HG03025 (cell line): Measurements from ENCODE around the gene SLC39A1.
"Not testable (repeated sequence)": the region's sequence is repeated elsewhere in the genome, so short reads cannot be mapped to it uniquely, and the experiment has no call there.

Experiments used
- ATAC-seq: cut with Tn5 transposase; IDR thresholded peaks from one replicate; pipeline ENCODE4 v1.9.1; 2021; ENCODE audit warnings: mild to moderate bottlenecking, moderate library complexity; ENCODE audit not compliant: unreplicated experiment, low FRiP score

SLC39A1 gene, protein sequence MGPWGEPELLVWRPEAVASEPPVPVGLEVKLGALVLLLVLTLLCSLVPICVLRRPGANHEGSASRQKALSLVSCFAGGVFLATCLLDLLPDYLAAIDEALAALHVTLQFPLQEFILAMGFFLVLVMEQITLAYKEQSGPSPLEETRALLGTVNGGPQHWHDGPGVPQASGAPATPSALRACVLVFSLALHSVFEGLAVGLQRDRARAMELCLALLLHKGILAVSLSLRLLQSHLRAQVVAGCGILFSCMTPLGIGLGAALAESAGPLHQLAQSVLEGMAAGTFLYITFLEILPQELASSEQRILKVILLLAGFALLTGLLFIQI

DNA sequence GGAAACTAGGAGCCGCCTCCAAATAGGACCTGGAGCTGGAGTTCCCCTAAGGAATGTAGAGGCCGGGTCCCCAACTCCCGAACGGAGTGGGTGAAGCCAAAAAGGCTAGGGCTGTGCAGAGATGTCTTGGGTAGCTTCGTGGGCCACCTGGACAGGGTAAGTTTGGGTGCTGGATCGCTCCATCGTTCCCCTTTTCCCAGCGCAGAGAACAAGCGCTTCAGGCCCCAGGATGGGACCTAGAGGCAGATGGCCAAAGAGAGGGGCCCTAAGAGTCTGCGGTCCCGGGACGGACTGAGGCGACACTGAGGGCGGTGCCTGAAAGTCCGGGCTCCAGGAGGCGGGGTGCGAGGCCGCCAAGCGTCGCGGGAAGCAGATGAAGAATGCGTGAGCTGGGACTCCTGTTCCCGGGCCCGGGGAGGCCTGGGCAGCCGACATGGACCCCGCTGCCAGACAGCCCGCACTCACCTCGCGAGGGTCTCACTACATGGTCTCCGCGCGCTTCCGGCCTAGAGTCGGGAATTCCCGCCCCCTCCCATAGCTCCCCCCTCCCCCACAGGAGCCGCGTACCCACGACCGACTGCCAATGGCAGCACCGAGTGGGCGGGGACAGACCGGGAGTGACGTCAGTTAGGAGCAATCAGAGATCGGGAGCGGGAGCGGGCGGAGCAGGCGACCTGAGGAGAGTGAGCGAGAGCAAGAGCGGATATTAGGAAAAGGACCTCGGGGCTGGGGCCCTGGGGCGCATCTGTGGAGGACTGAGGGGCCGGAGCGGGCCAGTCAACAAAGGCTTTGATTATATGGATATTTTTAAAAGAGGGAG, at the start of gene SLC39A1:
Gene SLC39A1 (minus strand): TSS at position 508 of the 820 bp plus-strand sequence. CDS start 822 bp downstream, outside the sequence.
- peak; percentile 43 for ATAC-seq

DNA sequence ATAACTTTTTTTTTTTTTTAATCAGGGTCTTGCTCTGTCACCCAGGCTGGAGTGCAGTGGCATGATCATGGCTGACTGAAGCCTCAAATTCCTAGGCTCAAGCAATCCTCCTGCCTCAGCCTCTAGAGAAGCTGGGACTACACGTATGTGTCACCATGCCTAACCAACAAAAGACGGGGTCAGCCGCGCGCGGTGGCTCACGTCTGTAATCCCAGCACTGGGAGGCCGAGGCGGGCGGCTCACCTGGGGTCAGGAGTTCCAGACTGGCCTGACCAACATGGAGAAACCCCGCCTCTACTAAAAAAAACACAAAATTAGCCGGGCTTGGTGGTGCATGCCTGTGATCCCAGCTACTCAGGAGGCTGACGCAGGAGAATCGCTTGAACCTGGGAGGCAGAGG, 49.2 kb upstream of the SLC39A1 start:
- ATAC-seq, result not testable (repeated sequence)

DNA sequence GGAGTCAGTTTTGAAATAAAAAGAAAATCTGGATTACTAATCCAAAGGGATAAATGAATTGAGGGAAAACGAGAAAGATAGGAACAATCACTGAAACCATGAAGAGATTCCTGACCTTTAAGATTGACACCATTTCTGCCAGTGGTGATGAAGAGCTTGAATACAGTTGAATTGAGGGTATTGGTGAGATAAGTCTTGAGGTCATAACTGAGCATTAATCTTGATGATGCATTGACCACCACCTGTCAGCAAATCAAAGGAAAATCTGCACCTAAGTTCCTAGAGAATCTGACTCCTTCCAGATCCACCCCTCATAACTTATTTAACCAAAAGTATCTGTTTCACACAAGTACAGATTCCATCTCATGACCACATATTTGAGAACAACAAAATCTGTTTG, 48.8 kb upstream of the SLC39A1 start:
- no peak for ATAC-seq

DNA sequence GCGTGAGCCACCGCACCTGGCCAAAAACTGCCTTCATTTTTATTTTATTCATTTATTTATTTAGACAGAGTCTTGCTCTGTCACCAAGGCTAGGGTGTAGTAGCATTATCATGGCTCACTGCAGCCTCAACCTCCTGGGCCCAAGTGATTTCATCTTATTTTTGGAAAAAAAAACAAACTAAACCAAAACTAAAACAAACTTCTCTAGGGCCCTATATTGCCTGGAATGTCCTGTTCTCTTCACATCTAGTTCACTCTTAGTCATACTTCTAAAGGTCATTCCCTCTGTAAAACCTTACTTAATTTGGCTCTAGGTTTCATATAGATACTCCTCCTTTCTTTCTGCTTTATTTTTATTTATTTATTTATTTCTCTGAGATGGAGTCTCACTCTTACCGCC, 42.8 kb upstream of the SLC39A1 start:
- no peak for ATAC-seq

DNA sequence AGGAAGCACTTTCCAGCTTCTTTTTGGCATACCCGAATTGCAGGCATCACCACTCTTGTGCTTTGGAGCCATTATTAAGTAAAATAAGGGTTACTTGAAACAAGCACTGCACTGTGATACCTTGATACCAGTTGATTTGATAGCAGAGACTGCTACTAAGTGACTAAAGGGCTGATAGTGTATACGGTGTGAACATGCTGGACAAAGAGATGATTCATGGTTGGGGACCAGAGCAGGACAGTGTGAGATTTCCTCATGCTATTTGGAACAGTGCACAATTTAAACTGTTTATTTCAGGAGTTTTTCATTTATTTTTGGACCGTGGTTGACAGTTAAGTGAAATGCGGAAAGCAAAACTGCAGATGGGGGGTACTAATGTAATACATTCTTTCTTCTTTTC, 37.1 kb upstream of the SLC39A1 start:
- no peak for ATAC-seq

DNA sequence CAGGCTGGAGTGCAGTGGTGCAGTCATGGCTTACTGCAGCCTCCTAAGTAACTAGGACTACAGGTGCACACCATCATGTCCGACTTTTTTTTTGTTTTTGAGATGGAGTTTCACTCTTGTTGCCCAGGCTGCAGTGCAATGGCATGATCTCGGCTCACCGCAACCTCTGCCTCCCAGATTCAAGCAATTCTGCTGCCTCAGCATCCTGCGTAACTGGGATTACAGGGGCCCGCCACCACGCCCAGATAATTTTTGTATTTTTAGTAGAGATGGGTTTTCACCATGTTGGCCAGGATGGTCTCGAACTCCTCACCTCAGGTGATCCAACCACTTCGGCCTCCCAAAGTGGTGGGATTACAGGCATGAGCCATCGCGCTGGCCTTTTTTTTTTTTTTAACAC, 33.5 kb upstream of the SLC39A1 start:
- ATAC-seq, result not testable (repeated sequence)

DNA sequence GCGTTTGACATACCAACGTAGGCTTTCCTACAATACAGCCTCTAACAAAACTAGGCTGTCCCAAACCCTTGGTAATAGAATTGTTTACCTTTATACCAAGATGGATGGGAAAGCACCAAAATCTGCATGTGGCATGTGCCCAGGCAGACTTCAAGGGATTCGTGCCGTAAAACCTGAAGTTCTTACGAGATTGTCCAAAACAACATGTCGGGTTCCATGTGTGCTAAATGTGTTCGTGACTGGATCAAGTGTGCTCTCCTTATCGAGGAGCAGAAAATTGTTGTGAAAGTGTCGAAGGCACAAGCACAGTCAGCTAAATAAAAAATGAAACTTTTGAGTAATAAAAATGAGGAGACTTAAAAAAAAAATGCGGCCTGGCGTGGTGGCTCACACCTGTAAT, 32.3 kb upstream of the SLC39A1 start:
- ATAC-seq, result no peak

DNA sequence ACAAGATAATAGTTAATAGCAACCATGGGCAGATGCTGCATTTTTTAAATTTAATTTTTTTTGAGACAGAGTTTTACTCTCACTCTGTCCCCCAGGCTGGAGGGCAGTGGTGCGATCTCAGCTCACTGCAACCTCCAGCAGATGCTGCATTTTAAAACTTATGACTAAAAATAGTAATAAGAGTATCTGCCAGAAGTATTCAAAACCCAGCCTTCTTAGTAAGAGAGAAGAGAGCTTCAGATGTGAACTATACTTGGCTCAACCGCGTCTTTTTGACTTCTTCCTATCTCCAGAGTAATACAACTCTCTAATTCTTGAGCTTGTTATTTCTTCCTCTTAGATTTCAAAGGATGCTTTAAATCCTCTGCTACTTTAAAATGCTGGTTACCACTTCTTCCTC, 31.9 kb upstream of the SLC39A1 start:
- no peak for ATAC-seq

DNA sequence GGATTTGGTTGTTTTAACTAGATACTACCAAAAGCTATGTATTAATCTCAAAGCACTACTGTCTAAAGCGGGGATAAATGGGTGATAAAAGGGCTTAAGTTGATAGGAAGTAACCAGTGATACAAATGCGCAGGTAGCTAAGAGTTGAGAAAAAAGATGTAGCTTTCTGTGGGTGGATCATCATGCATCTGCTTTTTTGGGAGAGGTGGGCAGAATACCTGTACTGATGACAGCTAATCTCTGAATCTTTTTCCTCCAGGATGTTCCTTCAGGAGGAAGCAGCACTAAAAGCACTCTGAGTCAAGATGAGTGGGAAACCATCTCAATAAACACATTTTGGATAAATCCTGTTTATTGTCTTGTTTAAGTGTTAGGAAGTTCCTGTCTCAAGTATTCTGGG, 28.5 kb upstream of the SLC39A1 start:
- ATAC-seq, result no peak

DNA sequence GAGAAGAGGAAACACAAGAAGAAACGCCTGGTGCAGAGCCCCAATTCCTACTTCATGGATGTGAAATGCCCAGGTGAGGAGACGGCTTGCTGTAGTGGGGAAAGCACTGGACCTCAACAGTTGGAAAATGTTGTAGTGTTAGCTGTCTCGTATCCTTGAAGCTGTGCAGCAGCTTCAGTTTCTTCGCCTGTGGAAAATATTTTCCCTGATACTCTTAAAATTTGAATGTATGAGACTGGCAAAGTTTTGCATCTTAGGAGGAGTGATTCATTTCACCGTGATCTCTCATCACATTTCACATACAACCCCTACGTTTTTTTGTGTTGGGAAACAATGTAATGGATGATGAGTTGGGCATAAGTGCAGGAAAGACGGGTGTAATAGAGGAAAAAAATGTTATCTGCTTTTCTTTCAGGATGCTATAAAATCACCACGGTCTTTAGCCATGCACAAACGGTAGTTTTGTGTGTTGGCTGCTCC, 27.9 kb upstream of the SLC39A1 start:
- no peak for ATAC-seq

DNA sequence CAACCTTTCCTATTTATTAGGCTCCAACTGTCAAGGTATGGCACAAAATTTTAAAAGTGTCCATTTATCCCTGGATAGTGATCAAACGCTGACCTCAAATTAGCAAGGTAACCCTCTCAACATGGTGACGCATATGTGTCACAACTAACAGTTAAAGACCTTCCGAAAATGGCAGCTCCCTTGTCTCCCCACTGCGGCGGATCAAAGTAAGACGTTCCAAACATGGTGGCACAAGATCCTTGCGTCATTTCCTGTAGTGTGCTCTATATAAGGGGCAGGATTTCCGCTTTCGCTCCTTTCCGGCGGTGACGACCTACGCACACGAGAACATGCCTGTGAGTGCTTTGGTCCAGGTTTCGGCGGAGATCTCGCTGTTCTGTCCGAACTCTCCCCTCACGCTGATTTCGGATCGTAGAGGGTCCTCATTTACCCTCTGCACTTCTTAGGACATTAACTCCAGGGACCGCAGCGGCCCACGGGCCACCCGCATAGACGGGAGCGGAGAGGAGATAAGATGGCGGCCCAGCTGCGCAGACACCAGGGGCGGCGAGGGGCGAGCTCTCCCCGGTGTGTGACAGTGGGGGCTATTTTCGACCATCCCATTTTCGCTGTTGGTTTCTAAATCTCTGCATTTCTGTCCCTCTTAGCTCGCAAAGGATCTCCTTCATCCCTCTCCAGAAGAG, 27.3 kb upstream of the SLC39A1 start, which contains the start of gene RPS27:
Gene RPS27 (plus strand): TSS at position 295 of the 683 bp plus-strand sequence. CDS start 35 bp downstream, at position 330.
- peak; percentile 67 for ATAC-seq

DNA sequence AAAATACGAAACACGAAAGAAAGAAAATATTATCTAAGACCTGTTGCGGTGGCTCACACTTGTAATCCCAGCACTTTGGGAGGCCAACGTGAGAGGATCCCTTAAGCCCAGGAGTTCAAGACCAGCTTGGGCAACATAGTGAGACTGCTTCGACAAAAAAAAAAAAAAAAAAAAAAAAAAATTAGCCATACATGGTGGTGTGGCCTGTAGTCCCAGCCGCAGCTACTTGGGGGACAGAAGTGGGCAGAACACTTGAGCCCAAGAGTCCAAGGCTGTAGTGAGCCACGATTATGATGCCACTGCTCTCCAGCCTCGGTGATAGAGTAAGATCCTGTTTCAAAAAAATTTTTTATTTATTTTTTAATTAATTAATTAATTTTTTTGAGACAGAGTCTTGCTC, 24.3 kb upstream of the SLC39A1 start:
- ATAC-seq, result no peak

DNA sequence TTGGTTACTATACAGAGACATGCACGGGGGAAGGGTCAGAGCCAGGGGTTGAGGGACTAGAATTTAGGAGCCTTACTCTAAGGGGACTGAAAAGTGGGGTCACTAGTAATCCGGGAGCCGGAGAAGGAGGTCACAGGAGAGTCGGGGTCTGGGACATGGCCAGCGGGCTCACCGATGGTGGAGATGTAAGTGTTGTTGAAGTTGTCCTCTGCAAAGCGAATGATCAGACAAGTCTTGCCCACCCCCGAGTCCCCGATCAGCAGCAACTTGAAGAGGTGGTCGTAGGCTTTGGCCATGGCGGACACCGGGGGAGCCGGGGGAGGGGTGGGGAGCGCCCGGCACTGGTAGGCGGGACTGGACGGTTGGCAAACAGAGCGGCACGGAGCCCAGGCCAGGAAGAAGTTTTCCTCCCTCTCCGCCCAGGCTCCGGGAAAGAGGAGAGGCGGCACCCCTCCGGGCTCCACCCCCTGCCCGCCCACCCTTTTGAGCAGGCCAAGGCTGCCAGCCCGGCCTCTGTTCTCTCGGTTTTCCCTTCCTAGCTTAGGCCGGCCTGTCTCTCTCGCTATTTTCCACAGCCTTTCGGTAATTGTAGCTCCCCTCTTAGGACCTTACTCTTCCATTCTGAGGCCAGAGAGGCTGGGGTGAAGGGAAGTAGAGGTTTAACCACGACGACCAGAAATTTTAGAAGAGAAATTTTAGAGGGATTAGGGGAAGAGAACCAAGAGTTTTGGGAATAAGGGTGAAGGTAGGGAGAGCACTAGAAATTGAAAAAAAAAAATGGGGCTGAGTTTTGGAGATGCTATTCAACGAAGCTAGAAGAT, 22.8 kb upstream of the SLC39A1 start, which contains the start of gene RAB13:
Gene RAB13 (minus strand): TSS at position 399 of the 821 bp plus-strand sequence. CDS start 103 bp downstream, at position 296.
- ATAC-seq, result no peak

DNA sequence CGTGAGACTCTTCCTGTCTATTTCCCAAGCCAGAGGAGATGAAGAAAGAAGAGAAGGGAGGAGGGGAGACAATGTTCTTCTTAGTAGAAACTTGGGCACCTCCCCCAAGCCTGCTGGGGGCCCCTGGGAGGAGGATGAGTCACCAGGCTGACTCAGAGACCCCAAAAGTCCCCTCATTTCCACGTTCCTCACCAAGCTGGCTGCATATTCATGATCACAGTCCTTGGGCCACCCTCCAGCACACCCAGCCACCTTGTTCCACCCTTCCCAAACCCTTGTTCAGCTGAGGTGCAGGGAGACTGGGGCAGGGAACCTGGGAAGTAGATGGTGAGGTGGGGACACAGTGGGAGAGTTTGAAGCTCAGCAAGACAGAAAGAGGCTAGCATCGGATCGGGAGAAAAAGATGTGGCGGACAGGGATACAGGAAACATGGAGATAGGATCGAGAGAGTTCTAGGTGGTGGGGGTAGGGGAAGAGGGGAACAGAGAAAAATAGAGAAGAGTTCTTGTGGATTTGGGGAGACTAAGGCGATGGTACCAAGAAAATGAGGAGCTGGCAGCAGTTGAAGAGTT, 22.1 kb upstream of the SLC39A1 start:
- ATAC-seq, result no peak

DNA sequence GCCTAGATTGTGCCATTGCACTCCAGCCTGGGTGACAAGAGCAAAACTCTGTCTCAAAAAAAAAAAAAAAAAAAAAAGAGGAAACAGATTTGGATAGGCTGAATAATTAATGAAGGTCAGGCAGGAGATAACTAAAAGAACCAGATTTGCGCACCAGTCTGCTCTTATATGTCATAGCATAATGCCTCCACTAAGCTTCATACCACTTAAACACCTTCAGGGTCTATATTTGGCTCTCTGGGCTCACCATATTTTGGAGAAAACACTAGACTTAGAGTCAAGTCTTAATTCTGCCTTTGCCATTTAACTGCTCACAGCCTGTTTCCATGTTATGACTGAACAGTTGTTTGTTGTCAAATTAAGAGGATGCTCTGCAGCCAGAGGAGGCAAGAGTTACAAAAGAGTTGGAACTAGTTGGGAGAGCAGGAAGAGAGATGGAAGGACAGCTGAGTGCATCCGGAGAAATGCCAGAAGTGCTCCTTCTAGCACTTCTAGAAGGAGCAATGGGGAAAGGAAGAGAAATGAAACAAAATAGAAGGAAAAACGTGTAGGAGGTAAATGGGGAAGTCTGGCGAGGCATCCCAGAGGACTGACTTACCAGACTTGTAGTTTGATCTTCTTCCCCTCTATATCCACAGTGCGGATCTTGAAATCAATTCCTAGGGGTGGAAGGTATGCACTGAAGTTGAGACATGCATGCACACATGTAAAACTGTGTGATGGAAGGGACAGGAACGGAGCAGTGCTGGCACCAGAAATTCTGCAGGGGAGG, 21.0 kb upstream of the SLC39A1 start:
- ATAC-seq, result no peak

DNA sequence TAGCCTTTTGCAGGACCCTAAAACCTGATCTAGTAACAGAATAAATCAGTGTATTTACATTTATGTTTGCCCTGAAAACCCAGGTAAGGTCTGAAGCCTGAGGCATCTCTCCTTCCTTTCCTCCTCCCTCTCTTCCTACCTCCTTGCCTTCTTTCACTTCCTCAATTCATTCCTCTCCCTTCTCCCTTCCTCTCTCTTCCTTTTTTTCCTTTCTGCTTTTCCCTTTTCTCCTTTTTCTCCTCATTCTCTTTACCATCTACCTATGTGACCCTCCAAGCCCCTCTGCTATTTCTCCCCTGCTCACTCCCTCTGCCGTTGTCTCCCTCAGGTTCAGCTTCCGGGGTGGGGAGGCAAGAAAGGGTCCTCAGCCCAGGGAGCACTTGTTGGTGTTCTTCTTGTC, 18.4 kb upstream of the SLC39A1 start:
- not testable (repeated sequence) for ATAC-seq

DNA sequence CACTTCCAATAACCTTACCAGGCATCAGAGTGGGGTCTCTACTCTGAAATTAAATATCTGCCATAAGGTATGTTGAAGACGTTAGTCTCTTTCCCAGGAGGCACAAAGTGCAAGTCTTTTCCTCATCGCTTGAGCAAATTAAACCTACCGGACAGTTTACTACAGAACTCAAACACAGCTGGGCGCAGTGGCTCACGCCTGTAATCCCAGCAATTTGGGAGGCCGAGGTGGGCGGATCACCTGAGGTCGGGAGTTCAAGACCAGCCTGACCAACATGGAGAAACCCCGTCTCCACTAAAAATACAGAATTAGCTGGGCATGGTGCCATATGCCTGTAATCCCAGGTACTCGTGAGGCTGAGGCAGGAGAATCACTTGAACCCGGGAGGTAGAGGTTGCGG, 15.8 kb upstream of the SLC39A1 start:
- not testable (repeated sequence) for ATAC-seq

DNA sequence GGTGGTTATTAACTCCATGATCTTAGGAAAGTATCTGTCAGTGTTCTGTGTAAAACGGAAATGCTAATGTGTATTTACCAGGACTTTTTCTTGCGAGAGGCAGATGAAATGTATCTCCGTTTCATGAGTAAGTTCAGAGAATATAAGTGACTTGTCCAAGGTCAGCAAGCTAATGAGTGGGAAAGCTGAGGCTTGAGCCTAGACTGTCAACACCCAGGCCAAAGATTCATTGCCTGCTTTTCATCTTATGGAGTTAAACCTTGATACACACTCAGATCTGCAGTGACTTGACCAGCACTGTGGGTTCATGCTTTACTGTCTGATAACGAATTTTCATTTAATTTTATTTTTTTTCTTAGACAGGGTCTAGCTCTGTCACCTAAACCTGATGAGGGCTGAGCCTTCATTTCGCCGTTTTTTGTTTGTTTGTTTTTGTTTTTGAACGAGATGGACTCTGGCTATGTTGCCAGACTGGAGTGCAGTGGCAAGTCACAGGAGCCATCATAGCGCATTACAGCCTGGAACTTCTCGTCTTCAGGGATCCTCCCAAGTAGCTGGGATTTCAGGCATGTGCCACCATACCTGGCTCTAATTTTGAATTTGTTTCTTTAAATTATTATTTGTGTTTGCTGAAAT, 15.1 kb upstream of the SLC39A1 start:
- no peak for ATAC-seq
